IPS-18a (cell line): ENCODE results near the gene DAZAP1.

Experiments
- H3K27ac ChIP-seq: one replicate; pipeline ENCODE4 v1.5.1; 2013; ENCODE audit warnings: low read length
- H3K27me3 ChIP-seq: one replicate; pipeline ENCODE4 v1.6.1; 2013; ENCODE audit warnings: mild to moderate bottlenecking, low read length; ENCODE audit not compliant: control insufficient read depth, insufficient read depth
- H3K36me3 ChIP-seq: one replicate; pipeline ENCODE4 v1.6.1; 2013; ENCODE audit warnings: low read depth, low read length; ENCODE audit not compliant: control insufficient read depth
- H3K4me1 ChIP-seq: one replicate; pipeline ENCODE4 v1.6.1; 2013; ENCODE audit warnings: low read depth, low read length; ENCODE audit not compliant: control insufficient read depth
- H3K4me3 ChIP-seq: one replicate; pipeline ENCODE4 v1.5.1; 2013; ENCODE audit warnings: low read length
- H3K9ac ChIP-seq: one replicate; pipeline ENCODE4 v1.6.1; 2013; ENCODE audit warnings: mild to moderate bottlenecking, low read length, moderate library complexity
- H3K9me3 ChIP-seq: one replicate; pipeline ENCODE4 v1.6.1; 2013; ENCODE audit warnings: low read depth, low read length; ENCODE audit not compliant: control insufficient read depth

The DAZAP1 gene

GRCh38 chr19:1388637-1389026 lies 18.8 kb upstream of the DAZAP1 start:
- Histone ChIP-seq H3K9me3 (no peaks in the 10 kb centered on the region), H3K27me3 (no peaks in the 10 kb centered on the region), H3K4me3 (no peak overlapping the region), H3K9ac (no peak overlapping the region), H3K36me3 (peaks cover 19% of the 10 kb centered on the region), H3K27ac (no peak overlapping the region), H3K4me1 (no peaks in the 10 kb centered on the region)

DNA sequence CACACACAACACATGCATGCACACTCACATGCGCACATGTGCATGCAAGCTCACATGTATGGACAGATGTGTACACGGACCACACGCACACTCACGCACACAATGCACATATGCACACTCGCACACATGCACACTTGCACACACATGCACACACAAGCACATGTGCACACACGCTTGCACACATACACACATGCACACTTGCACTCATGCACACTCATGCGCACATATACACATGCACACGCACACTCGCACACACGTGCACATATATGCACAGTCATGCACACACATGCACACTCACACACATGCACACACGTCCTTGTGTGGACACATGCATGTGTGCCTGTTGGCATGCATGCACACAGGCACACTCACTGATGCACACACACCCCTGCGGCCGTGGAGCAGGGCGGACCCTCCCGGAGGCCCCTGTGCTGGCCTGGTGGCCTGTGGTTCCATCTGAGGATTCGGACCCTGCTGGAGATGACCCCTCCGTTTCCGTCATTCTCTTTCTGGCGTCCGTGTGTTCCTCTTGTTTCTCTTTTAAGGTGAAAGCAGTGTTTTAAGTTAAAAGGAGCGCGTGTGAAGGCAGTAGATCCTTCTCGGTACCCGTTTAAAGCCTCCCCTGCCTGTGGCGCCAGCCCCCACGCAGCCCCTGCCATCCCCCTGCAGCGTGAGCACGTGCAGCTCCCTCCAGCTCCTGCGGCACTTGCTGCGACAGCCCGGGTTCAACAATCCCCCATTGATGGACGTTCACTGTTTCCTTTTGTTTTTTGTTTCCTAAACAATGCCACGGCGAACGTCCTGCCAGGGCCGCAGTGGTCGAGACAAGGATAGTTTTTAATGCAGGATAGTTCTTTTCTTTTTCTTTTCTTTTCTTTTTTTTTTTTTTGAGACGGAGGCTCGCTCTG lies 18.1 kb upstream of the DAZAP1 start:
- Histone ChIP-seq H3K27ac (no peak overlapping the region), H3K27me3 (no peaks in the 10 kb centered on the region), H3K9ac (no peak overlapping the region), H3K9me3 (no peaks in the 10 kb centered on the region), H3K36me3 (peaks cover 20% of the 10 kb centered on the region), H3K4me1 (no peaks in the 10 kb centered on the region), H3K4me3 (no peak overlapping the region)

DNA sequence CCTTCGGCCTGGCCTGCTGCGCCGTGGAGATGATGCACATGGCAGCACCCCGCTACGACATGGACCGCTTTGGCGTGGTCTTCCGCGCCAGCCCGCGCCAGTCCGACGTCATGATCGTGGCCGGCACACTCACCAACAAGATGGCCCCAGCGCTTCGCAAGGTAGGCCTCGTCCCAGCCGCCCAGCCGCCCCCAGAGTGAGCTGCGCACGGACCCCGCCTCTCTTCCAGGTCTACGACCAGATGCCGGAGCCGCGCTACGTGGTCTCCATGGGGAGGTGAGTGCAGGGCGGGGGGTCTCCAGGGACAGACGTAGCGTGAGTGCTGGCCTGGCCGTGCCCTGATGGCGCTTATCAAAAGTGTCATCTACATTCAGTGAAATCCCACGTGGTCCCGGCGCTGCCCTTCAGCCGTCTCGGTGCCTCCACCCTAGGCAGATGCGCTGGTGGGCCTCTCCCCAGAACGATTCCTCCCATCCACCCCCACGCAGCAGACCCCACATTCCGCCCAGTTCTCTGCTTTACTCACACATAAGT lies 16.4 kb upstream of the DAZAP1 start:
- H3K4me3 ChIP-seq = no peak overlapping the region
- H3K9ac ChIP-seq = no peak overlapping the region
- no peaks in the 10 kb centered on the region for H3K4me1 ChIP-seq
- peaks cover 20% of the 10 kb centered on the region for H3K36me3 ChIP-seq
- no peaks in the 10 kb centered on the region for H3K27me3 ChIP-seq
- no peaks in the 10 kb centered on the region for H3K9me3 ChIP-seq
- H3K27ac ChIP-seq = no peak overlapping the region

DNA sequence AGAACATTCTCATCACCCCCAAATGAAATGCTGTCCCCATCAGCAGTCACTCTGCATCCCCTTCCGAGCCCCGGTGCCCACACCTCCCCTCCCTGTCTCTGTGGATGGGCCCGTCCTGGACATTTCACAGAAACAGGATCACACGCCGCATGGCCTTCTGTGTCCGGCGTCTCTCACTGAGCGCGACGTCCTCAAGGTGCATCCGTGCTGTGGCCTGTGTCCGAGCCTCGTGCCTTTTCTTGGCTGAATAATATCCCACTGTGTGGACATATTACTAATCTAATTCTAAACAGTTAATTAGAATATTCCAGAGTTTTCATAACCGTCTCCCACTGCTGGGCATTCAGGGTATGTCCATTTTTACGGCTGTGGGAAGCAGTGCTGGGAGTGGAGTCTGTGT lies 15.0 kb upstream of the DAZAP1 start:
- no peak overlapping the region for H3K27ac ChIP-seq
- no peaks in the 10 kb centered on the region for H3K4me1 ChIP-seq
- peaks cover 20% of the 10 kb centered on the region for H3K36me3 ChIP-seq
- H3K9me3 ChIP-seq = no peaks in the 10 kb centered on the region
- H3K9ac ChIP-seq = no peak overlapping the region
- H3K27me3 ChIP-seq = no peaks in the 10 kb centered on the region
- no peak overlapping the region for H3K4me3 ChIP-seq

- H3K4me3 ChIP-seq = no peak overlapping the region
- no peak overlapping the region for H3K9ac ChIP-seq
- peaks cover 20% of the 10 kb centered on the region for H3K36me3 ChIP-seq
- no peaks in the 10 kb centered on the region for H3K4me1 ChIP-seq
- no peaks in the 10 kb centered on the region for H3K9me3 ChIP-seq
- H3K27ac ChIP-seq = no peak overlapping the region
- H3K27me3 ChIP-seq = no peaks in the 10 kb centered on the region
Observed at GRCh38 chr19:1392939-1393530, 14.4 kb upstream of the DAZAP1 start.

DNA sequence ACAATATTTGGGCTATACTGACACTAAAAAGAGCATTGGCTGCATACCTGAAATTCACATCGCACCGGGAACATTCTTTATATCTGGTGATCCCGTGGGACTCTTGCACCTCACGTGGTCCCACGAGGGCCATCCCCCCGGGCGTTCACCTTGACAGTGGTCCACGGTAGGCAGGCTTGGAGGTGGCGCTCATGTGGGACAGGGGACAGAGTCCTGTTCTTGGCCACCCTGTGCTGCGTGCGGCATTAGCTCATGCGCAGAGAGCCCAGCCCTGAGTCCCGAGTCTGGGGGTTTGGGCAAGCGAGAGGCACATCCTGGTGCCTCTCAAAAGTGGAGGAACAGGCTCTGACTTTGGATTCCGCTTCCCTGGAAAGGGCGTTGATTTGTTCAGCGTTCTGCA lies 13.5 kb upstream of the DAZAP1 start:
- Histone ChIP-seq H3K27me3 (no peaks in the 10 kb centered on the region), H3K9me3 (no peaks in the 10 kb centered on the region), H3K9ac (no peak overlapping the region), H3K36me3 (peaks cover 16% of the 10 kb centered on the region), H3K4me1 (no peaks in the 10 kb centered on the region), H3K27ac (no peak overlapping the region), H3K4me3 (no peak overlapping the region)

DNA sequence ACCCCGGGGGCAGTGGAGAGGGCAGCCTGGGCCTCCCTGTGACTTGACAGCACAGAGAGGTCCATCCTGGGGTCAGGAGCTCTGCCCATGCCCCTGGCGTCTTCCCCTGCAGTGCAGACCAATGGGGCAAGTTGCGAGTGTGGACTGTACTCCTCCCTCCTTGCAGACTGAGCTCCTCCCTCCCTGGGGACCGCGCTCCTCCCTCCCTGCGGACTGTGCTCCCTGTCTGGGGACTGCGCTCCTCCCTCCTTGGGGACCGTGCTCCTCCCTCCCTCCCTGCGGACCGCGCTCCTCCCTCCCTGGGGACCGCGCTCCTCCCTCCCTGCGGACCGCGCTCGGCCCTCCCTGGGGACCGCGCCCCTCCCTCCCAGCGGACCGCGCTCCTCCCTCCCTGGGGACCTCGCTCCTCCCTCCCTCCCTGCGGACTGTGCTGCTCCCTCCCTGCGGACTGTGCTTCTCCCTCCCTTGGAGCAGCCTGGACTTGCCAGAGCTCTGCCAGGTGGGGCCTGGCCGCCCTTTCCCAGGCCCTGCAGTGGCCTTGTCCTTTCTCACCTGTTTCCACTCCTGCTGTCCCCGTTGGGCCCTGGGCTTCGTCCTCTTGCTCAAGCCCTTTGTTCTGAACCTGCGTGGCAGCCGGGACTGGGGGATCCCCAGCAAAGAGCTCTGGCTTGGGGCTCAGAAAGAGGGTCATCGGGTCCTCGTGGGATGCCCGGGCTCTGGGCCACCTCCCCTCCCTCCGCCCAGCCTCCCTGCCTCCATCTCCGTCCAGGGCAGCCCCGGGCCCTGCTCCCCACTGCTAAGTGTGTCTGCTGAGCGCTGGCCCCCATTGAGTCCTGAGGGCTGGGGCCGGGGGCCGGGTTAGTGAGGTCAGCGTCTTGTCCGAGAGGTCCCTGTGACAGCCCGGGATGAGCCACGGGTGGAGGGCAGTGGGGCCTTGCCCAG lies 12.9 kb upstream of the DAZAP1 start:
- no peak overlapping the region for H3K4me3 ChIP-seq
- no peaks in the 10 kb centered on the region for H3K27me3 ChIP-seq
- no peak overlapping the region for H3K27ac ChIP-seq
- H3K36me3 ChIP-seq = peaks cover 10% of the 10 kb centered on the region
- no peaks in the 10 kb centered on the region for H3K9me3 ChIP-seq
- no peak overlapping the region for H3K9ac ChIP-seq
- H3K4me1 ChIP-seq = no peaks in the 10 kb centered on the region

DNA sequence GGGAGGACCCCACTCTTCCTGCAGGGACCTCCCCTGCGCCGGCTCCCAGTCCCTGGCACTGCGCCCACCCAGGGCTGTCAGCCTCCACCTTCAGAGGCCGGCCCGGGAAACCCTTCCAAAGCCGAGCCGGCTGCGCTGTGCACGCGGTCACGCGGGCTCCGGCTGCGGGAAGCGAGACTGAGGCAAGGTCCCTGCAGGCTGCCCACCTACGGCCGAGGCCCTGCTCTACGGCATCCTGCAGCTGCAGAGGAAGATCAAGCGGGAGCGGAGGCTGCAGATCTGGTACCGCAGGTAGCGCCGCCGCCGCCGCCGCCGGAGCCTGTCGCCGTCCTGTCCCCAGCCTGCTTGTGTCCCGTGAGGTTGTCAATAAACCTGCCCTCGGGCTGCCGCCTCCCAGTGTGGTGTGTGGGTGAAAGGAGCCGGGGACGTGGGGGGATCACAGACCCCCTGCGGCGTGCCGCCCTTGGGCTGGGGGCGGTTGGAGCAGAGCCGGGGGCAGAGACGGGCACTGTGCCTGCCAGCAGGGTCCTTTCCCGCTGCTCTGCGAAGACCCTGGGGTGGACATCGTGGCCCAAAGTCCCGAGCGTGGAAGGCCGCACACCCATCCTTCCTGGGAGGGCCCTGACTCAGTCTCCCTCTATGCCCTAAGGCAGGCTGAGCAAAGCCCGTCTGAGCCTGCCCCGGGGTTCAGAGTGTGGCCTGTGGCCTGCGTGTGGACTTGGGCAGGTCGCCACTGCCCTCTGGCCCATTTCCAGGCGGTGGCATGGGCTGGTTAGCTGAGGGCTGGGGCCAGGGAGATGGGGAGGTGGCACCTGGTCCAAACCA lies 12.0 kb upstream of the DAZAP1 start:
- H3K36me3 ChIP-seq = peaks cover 10% of the 10 kb centered on the region
- no peak overlapping the region for H3K9ac ChIP-seq
- no peak overlapping the region for H3K27ac ChIP-seq
- peaks cover under 1% of the 10 kb centered on the region for H3K27me3 ChIP-seq
- no peak overlapping the region for H3K4me3 ChIP-seq
- H3K9me3 ChIP-seq = no peaks in the 10 kb centered on the region
- no peaks in the 10 kb centered on the region for H3K4me1 ChIP-seq

DNA sequence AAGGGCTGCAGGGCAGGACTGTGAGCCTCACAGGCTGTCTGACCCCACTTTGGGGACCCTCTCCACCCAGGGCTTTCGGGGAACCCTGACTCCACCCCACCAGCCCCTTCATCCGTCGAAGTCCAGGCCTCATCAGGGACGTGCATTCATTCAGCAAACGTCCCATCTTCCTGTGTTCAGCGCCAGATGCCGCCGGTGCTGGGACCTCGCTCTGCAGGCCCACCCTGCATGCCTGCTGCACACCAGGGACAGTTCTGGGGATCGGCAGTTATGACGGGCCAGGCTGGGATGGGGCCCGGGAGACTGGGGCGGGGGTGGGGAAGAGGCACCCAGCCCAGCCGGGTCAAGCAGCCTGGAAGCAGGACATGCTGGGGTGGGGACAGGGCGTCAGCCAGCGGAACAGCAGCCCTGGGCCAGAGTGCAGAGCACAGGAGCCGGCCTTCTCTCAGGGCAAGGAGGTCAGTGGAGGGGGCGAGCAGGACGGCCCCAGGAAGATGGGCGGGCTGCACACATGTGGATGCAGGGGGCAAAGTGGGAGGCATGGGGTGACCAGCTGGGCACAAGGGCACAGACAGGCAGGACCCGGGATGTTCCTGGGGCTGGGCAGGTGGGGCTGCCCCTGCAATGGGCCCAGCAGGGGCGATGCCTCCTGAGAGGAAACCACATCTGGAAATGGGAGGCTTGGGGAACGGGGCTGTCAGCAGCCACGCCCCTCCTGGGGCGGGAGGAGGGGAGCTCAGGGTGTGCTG lies 11.2 kb upstream of the DAZAP1 start:
- no peak overlapping the region for H3K4me3 ChIP-seq
- H3K27ac ChIP-seq = no peak overlapping the region
- no peaks in the 10 kb centered on the region for H3K4me1 ChIP-seq
- H3K36me3 ChIP-seq = peaks cover 10% of the 10 kb centered on the region
- peaks cover 6% of the 10 kb centered on the region for H3K27me3 ChIP-seq
- H3K9ac ChIP-seq = no peak overlapping the region
- no peaks in the 10 kb centered on the region for H3K9me3 ChIP-seq
